OCI-LY7 (cell line): ENCODE data around the gene ZDHHC17.

Experiments
- CTCF ChIP-seq: fragments of 200-600 bp; sonication (generic); conservative IDR thresholded peaks from 2 replicates; pipeline ENCODE4 v1.5.1; 2014; ENCODE audit warnings: mild to moderate bottlenecking, antibody characterized with exemption, low read length, moderate library complexity, mixed read lengths
- EZH2phosphoT487 ChIP-seq: fragments of 200-600 bp; sonication (generic); IDR thresholded peaks from 2 replicates; pipeline ENCODE4 v1.6.1; 2018; ENCODE audit warnings: low read depth, borderline replicate concordance, mild to moderate bottlenecking, mixed run types, antibody characterized with exemption, low read length, moderate library complexity, mixed read lengths

- TF ChIP-seq CTCF (no peak), EZH2phosphoT487 (no peak)
Observed at GRCh38 chr12:76745343-76745742, 18.6 kb upstream of the ZDHHC17 start.
